B cell (primary cell): ENCODE results near the gene SEC24C.

ENCODE experiments used
- CTCF ChIP-seq: fragments of 200-600 bp; IDR thresholded peaks from one replicate; pipeline ENCODE4 v1.8.0; 2022; ENCODE audit warnings: antibody characterized with exemption, mild to moderate bottlenecking
- EZH2 ChIP-seq: IDR thresholded peaks from 2 replicates; pipeline ENCODE4 v1.6.1; 2012; ENCODE audit warnings: borderline replicate concordance, low read depth, mild to moderate bottlenecking, moderate library complexity, low read length; ENCODE audit not compliant: insufficient read depth, poor library complexity, severe bottlenecking

DNA sequence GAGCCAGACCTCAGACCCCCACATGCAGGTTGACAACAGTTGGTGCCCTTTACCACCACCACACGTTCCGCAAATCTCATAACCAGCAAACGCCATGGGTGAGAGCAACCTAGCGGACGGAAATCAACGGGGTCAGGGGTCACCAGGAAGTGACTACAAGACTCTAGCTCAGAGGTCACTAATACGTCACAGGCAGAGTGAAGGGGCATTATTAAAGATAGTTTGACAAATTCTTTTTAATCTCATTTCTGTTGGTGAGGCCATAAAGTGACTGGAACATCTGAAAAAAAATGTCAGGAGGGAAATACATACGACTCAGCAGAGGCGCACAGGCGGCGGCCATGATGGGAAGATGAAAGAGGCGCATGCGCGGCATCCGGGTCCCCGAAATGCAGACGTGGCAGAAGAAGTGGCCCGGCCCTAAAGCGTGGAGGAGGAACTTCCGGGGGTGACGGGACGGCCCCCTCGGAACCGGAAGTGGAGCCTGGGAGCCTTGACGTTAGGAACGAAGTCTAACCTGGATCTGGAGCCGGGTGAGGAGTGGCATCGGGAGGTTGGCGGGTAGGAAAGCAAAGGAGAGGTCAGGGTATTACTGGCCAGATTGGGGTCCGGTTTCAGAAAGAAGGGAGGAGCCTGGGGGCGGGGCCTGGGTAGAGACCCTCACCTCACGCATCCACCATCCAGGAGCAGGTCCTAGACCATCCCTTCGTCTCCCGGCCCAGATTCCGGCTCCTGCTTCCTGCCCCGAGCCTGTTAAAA is at the start of gene SEC24C:
- TF ChIP-seq CTCF: no peak
- no peak for TF ChIP-seq EZH2
